MG63 (cell line): Measurements from ENCODE around the gene PSAP. TPM values are rescaled to one million over a fixed set of nuclear protein-coding genes. Genes with fewer than 3 reads are reported as not detected.

Experiments used
- DNase-seq: peaks from one replicate; pipeline ENCODE4 v3.0.0-alpha.2; 2020
- H3K27me3 ChIP-seq: fragments of 250-450 bp; sonication (Bioruptor Pico); 2 replicates; pipeline ENCODE4 v1.5.1; 2020; ENCODE audit warnings: mild to moderate bottlenecking, moderate library complexity
- H3K36me3 ChIP-seq: fragments of 250-450 bp; sonication (Bioruptor Pico); 2 replicates; pipeline ENCODE4 v1.5.1; 2020; ENCODE audit warnings: mild to moderate bottlenecking, moderate library complexity
- H3K4me3 ChIP-seq: fragments of 250-450 bp; sonication (Bioruptor Pico); 2 replicates; pipeline ENCODE4 v1.5.1; 2020; ENCODE audit warnings: mild to moderate bottlenecking, moderate library complexity
- H3K9me3 ChIP-seq: fragments of 250-450 bp; sonication (Bioruptor Pico); 2 replicates; pipeline ENCODE4 v1.5.1; 2020; ENCODE audit warnings: mild to moderate bottlenecking, moderate library complexity
- total RNA-seq: library from RNA; depleted of rRNA; stranded (reverse); fragments of >200 nt; shearing (Covaris generic); gene quantifications from 2 replicates; pipeline ENCODE4 v1.2.3, GENCODE V29; 2014; ENCODE audit warnings: low replicate concordance

Gene PSAP
- total RNA-seq, 1 experiment from 2014 or later = 682 TPM

DNA sequence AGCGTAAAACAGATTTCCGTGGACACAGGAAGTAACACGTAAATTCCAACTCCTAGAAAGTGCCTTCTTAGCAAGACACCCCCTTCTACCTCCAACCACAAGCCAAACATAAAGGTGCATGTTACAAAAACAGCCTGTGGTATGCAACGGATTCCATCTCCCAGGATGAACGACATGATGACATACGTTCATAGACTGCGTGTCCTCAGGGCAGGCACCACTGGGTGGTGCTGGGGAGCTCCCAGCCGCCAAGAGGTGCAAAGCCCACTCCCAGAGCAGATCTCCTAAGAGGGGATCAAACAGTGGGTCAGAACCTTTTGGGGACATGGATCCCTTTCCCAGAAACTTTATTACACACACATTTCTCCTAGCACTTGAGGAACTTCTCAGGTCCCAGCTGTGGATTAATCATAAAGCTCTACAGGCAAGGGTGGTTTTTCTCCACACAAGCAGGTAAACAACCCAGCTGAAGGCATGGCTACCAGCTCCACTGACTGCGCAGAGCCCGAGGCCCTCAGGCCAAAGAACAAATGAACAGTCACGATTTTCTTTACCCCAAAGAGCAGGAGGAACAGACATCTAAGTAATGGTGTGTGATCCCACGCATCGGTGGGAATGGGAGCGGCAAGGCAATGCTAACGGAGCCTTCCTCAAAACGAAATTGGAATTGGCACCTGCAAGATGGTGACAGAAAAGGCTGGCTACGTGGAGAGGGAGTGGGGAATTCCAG is 13.8 kb downstream of the PSAP start:
- no peaks in the 10 kb centered on the region for H3K9me3 ChIP-seq
- peaks cover 25% of the 10 kb centered on the region for H3K36me3 ChIP-seq
- no peaks in the 10 kb centered on the region for H3K27me3 ChIP-seq
- DNase-seq = no peak
- H3K4me3 ChIP-seq = no peak overlapping the region

DNA sequence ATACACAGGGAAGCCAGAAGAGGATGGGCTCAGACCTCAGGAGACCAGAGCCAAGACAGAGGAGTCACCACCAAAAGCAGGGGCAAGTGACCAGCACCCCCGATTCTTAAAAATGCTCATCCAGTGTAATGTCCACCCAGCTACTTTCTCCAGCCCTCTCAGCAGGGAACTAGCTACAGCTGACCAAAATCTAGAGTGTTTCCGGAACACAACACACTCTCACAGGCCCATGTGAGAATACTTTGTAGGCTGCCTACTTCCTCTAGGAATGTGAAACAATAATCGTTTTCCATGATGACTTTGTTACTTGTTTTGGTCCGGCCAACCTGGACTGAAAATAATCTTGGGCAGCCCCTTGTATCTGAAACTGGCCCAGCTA is 14.5 kb downstream of the PSAP start:
- Histone ChIP-seq H3K9me3 (no peaks in the 10 kb centered on the region), H3K36me3 (peaks cover 32% of the 10 kb centered on the region), H3K27me3 (no peaks in the 10 kb centered on the region), H3K4me3 (no peak overlapping the region)
- no peak for DNase-seq

DNA sequence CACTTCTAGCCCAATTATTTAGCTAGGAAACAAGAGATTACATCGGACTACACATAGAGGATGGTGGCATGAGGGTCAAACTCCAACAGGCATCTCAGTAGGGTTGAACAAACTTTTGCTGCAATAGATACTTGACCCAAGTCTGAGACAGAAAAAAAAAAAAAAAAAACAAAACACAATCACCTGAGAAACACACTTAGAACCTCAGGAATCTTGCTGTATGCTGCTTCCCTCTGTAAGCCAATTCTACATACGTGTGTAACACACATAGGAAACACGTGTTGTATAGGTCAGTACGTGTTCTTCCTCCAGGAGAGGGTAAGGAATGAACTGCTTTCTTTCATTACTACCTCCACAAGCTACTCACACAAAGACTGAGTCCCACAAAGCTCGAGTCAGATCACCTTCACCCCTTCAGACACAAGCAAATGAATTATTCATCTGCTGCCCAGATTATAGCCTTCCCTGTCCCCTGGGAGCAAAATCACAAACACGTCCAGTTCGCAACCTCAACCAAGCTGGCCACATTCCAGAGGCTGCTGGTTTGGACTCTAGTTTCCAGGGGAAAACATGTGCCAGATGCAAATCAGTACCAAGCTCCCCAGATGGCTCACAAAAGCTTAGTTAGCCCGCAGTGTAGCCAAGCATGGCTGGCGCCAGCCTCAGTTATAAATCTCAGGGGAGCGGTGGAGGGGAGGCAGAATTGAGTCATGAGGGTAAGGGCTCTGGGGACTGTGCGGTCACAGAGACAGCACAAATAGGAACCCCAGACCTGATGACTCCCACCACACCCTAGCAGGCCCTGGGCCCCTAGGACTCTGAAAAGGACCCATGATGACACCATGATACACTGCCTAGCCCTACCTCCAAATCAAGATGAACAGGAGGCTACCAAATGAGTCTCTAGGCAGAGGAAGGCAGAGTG is 15.1 kb downstream of the PSAP start:
- no peaks in the 10 kb centered on the region for H3K27me3 ChIP-seq
- H3K36me3 ChIP-seq = peaks cover 38% of the 10 kb centered on the region
- H3K9me3 ChIP-seq = no peaks in the 10 kb centered on the region
- DNase-seq = peak; percentile 91
- H3K4me3 ChIP-seq = no peak overlapping the region

DNA sequence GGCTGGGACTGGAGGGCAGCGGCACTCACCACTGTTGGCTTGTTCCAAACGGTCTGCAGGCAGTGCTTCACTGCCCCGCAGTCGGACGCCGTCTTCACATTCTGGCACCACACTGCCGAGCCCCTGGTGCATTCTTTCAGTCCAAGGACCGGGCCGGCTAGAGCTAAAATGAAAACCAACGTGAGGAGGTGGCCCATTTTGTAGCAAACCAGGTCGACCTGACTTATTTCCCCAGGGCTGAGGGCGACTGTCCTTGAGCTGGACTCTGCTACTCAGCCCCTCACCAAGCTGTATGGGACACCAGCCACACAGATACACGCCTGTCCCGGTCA is 16.7 kb downstream of the PSAP start:
- no peak for DNase-seq
- H3K4me3 ChIP-seq = no peak overlapping the region
- H3K27me3 ChIP-seq = no peaks in the 10 kb centered on the region
- H3K36me3 ChIP-seq = peaks cover 55% of the 10 kb centered on the region
- no peaks in the 10 kb centered on the region for H3K9me3 ChIP-seq

DNA sequence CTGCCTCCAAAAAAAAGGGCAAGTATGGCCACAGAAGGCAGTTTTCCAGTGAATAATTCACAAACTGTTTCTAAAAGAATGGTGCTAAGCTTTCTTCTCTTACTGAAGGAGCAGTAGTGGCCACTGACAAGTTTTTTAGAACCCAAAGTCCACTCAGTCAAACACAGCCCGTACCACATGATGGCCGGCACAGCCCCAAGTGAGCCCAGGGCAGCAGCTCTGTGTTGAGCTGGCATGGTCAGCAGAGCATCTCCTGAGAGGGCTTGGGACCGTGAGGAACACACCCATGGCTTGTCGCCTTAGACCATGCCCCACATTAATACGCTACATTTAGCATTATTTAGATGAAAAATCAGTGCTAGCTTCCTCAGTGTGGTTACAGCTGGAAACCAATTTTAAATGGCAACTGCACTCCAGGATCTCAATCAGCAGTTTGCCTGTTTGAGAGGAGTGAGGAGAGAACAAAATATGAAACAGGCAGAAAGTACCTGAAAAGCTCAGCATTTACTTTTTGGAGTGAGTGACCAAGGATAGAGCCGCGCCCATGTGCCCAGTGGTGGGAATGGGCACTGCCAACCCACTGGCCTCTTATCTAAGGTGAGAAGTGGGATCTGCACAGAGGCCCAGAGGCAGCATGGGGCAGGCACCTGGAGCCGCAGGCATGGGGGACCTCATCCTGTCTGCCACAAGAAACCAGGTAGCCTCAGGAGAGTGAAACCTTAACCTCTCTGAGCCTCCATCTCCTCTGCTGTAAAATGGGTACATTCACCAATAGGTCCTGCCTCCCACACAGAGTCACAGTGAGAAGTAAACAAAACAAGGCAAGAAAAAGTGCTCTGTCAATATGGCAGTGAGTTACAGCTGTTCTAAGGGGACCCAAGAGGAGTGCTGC is 17.4 kb downstream of the PSAP start:
- H3K9me3 ChIP-seq = no peaks in the 10 kb centered on the region
- H3K27me3 ChIP-seq = no peaks in the 10 kb centered on the region
- DNase-seq = no peak
- peaks cover 61% of the 10 kb centered on the region for H3K36me3 ChIP-seq
- H3K4me3 ChIP-seq = no peak overlapping the region

DNA sequence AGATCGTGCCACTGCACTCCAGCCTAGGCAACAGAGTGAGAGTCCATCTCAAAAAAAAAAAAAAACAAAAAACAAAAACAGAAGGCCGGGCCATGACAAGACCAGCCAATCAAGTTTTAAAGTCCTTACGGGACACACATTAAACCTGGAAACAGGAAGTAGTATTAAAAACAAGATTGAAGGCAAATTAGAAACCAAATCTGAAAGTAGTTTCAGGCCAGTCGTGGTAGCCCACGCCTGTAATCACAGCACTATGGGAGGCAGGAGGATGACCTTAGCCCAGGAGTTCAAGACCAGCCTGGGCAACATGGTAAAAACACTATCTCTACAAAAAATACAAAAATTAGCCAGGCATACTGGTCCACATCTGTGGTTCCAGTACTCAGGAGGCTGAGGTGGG is 18.1 kb downstream of the PSAP start:
- H3K9me3 ChIP-seq = no peaks in the 10 kb centered on the region
- DNase-seq = no peak
- peaks cover 68% of the 10 kb centered on the region for H3K36me3 ChIP-seq
- H3K27me3 ChIP-seq = no peaks in the 10 kb centered on the region
- no peak overlapping the region for H3K4me3 ChIP-seq

DNA sequence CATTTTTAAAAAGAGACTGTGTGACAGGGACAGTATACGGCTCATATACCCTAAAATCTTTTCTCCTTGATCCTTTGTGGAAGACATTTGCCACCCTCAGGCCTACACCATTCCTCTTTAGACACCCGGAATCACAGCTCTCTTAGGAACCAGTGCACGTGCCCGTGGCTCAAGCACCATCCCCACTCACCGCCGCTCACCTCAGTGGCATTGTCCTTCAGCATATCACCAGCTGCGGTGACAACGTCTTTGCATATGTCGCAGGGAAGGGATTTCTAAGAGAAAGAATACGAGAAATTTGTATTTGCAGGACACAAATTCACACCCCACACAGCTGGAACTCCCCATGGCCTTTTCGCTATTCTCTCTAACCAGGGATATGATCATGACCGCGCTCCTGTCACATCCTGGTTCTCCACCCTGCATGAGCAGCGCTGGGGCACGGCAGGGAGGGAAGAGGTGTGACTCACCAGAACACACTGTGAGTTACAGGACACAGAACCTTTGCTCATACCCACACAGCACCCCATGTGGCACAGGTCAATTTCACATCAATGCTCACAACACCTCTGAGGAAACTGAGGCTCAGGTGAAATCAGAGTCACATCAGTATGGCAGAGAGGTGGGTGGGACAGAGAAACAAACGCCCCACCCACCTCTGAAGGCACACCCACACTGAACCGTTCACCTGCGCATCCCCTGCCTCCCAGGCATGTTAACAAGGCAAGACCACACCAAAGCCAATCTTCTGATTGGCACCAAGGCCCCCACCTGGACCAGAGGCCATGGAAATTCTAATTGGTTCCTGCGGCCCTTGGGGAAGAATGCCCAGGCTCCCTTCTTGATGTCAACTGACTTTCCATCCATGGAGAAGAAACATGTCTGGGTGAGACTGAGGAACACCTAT is 19.2 kb downstream of the PSAP start:
- H3K36me3 ChIP-seq = peaks cover 65% of the 10 kb centered on the region
- no peak overlapping the region for H3K4me3 ChIP-seq
- no peaks in the 10 kb centered on the region for H3K9me3 ChIP-seq
- DNase-seq = peak; percentile 24
- no peaks in the 10 kb centered on the region for H3K27me3 ChIP-seq

DNA sequence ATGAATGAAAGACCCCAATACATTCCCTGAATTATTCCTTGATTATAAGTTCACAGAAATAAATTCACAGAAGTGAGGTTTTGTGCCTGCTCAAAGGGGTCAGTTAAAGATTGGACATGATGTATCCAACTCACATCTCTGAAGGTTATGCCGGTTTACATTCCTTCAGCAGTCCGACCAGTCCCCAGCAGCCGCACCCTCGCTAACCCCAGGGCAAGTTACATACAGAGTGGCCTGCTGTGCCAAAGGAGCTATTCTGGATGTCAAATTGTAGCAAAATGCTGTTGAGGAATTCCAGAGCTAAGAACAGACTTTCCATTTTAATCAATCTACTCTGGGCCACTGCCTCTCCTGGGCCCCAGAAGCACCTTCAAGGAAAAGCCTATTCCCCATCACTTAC is 20.3 kb downstream of the PSAP start:
- Histone ChIP-seq H3K4me3 (no peak overlapping the region), H3K36me3 (peaks cover 71% of the 10 kb centered on the region), H3K9me3 (no peaks in the 10 kb centered on the region), H3K27me3 (no peaks in the 10 kb centered on the region)
- no peak for DNase-seq

DNA sequence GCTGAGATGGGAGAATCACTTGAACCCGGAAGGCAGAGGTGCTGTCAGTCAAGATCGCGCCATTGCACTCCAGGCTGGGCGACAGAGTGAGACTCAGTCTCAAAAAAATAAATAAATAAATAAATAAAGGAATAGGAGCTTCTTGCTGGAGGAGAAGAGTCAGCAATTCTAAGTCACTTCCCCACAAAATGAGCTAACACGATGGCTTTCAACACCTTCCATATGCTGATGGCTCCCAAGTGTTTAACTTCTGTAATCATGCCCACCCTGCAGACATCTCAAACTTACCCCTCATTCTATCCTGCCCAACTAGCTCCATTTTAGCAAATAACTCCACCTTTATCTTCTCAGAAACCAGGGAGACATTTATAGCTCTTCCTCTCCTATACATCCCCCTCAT is 21.2 kb downstream of the PSAP start:
- peaks cover 80% of the 10 kb centered on the region for H3K36me3 ChIP-seq
- no peak overlapping the region for H3K4me3 ChIP-seq

DNA sequence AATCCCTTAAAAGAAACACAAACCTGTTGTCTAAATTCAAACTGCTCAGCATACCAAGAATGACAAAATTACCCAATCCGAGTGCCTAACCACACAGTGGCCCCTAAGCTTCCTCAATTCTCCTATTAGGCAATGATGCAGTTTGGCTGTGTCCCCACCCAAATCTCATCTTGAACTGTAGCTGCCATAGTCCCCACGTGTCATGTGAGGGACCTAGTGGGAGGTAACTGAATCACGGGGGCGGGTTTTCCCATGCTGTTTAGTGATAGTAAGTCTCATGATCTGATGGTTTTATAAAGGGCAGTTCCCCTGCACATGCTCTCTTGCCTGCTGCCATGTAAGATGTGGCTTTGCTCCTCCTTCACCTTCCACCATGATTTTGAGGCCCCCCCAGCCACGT is 21.9 kb downstream of the PSAP start:
- DNase-seq = no peak
- Histone ChIP-seq H3K4me3 (no peak overlapping the region), H3K27me3 (no peaks in the 10 kb centered on the region), H3K9me3 (no peaks in the 10 kb centered on the region), H3K36me3 (peaks cover 87% of the 10 kb centered on the region)

More for the DNA sequence above, 21.2 kb downstream of the PSAP start:
- H3K9me3 ChIP-seq = no peaks in the 10 kb centered on the region
- H3K27me3 ChIP-seq = no peaks in the 10 kb centered on the region
- DNase-seq = no peak

DNA sequence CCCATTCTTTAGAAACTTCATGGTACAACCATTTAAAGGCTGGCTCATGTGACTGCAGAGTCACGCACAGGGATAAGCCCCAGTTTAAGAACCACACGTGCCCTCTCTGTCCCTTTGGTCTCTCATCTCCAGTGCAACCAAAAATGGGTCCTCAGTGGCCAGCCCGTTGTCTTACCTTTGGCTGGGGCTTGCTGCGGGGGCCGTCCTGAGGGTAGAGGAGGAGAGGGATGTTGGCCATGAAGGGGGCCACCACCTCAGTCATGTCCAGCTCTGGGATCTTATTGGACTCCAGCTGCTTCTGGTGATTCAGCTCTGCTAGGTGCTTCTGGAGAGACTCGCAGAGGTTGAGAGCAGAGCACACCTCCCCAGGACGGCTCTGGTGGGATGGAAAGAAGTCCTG is 22.3 kb downstream of the PSAP start:
- no peaks in the 10 kb centered on the region for H3K9me3 ChIP-seq
- no peaks in the 10 kb centered on the region for H3K27me3 ChIP-seq
- DNase-seq = no peak
- H3K36me3 ChIP-seq = peaks cover 87% of the 10 kb centered on the region
- H3K4me3 ChIP-seq = no peak overlapping the region

DNA sequence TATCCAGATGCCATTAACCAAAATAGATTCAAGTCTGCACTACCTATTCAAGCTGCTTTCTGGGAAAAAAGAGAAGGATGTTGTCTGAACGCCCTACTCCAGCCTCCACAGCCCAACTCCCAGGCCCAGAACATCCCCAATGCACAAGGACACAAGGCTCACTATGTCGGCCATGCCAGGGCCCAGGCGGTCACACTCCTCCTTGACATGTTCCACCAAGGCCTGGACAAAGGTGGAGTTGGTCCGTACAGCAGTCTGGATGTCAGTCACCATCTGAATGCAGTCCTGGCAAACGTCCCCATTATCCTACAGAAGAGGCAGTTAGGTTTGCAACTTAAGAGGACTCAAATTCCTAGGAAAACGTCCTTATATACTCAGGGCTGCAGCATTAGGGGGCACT is 23.2 kb downstream of the PSAP start:
- DNase-seq = no peak
- Histone ChIP-seq H3K36me3 (peaks cover 85% of the 10 kb centered on the region), H3K27me3 (no peaks in the 10 kb centered on the region), H3K4me3 (no peak overlapping the region), H3K9me3 (no peaks in the 10 kb centered on the region)

DNA sequence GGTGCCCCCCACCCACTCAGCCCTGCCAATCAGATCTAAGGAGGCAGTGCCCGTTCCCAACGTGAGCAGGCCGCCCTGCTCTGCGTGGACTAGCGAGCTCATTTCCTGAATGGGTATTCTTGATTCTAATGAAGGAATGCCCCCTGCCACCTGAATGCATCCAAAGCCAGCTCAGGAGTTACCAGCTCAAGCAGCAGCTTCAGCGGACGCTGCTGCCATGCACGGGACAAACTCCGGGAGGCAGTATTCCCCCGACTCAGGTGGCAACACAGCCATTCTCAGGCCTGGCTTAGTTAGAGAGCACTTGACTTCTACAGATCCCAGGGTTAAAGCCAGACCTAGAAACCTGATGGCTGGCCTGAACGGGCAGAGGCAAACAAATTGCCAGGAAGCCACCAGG is 25.8 kb downstream of the PSAP start:
- Histone ChIP-seq H3K4me3 (no peak overlapping the region), H3K27me3 (no peaks in the 10 kb centered on the region), H3K36me3 (peaks cover 83% of the 10 kb centered on the region), H3K9me3 (no peaks in the 10 kb centered on the region)
- no peak for DNase-seq

DNA sequence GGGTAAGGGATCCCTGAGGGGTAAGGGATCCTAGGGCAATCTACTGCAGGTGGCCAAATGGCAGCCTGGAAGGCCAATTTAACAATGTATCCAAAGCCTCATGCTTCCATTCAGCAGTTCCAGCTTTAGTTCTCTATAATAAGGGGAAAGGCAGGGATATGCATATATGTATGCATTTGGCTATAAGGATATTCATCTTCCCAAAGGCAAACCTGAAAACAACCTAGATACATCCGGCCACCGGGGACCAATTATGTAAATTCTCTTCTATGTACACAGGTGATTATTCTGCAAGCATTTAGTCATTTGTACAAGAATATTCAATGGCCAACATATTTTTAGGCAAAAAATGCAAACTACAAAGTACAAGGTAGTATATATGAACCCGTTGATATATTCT is 26.7 kb downstream of the PSAP start:
- Histone ChIP-seq H3K36me3 (peaks cover 82% of the 10 kb centered on the region), H3K4me3 (no peak overlapping the region), H3K27me3 (no peaks in the 10 kb centered on the region), H3K9me3 (no peaks in the 10 kb centered on the region)
- no peak for DNase-seq

DNA sequence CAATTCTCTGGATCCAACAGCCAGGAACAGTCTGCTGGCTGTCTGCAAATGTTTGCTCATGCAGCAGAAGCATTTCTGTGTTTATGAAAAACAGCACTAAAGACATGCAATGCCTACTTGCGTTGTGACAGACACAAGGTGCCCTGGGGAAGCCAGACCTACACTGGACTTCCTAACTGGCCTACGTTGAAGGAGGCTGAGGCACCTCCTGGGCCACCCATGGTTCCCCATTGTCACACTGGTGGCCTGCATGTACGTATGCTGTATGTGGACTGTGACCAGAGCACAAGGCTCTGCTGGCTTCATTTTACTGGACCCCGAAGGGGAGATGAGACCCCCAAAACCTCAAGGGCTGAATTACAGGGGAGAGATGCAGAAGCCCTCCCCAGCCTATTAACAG is 27.7 kb downstream of the PSAP start:
- no peaks in the 10 kb centered on the region for H3K9me3 ChIP-seq
- H3K4me3 ChIP-seq = no peak overlapping the region
- no peaks in the 10 kb centered on the region for H3K27me3 ChIP-seq
- no peak for DNase-seq
- peaks cover 79% of the 10 kb centered on the region for H3K36me3 ChIP-seq
